AG04450 (cell line): Measurements from ENCODE around the gene DEFB131A. TPM values are rescaled to one million over a fixed set of nuclear protein-coding genes. Genes with fewer than 3 reads are reported as not detected.
"Not testable (repeated sequence)": the region's sequence is repeated elsewhere in the genome, so short reads cannot be mapped to it uniquely, and the experiment has no call there.

Experiments used
- CTCF ChIA-PET: fragments of 300-600, 350-600 bp; formaldehyde crosslinking; extraction: SDS; loops from one replicate; lab custom pipeline; 2022; ENCODE audit warnings: antibody characterized with exemption, inconsistent platforms; lab: Charles Lee
- POLR2A ChIA-PET: fragments of 350-600 bp; formaldehyde crosslinking; extraction: SDS; loops from one replicate; lab custom pipeline; 2021; ENCODE audit warnings: antibody characterized with exemption, inconsistent platforms; lab: Yijun Ruan, JAX
- DNase-seq: peaks from one replicate; pipeline ENCODE4 v3.0.0-alpha.2; 2011; ENCODE audit warnings: low read depth, low spot score
- H3K27ac ChIP-seq: one replicate; pipeline ENCODE4 v1.5.1; 2012; ENCODE audit warnings: low read depth, low read length, control low read depth
- H3K27me3 ChIP-seq: one replicate; pipeline ENCODE4 v1.6.0; 2012; ENCODE audit warnings: low read length; ENCODE audit not compliant: control insufficient read depth, insufficient read depth
- H3K4me3 ChIP-seq: 2 replicates; pipeline ENCODE4 v1.5.1; 2011; ENCODE audit warnings: mild to moderate bottlenecking, low read depth, low read length, control low read depth
- H3K9me3 ChIP-seq: 2 replicates; pipeline ENCODE4 v1.5.1; 2012; ENCODE audit warnings: low read length; ENCODE audit not compliant: control insufficient read depth, insufficient read depth
- polyA plus RNA-seq: library from polyadenylated mRNA; depleted of rRNA; stranded (reverse); fragments of >200 nt; gene quantifications from 2 replicates; pipeline ENCODE4 v1.2.3, GENCODE V29; 2011; rRNA removed
- small RNA-seq: library from RNA; depleted of rRNA; stranded (forward); fragments of <200 nt; gene quantifications from one replicate; pipeline ENCODE3, GENCODE V24; 2012; ENCODE audit warnings: low read depth; ENCODE audit not compliant: insufficient read length

The DEFB131A gene
- polyA plus RNA-seq, 1 experiment: not detected

- H3K4me3 ChIP-seq, POLR2A ChIA-PET: not testable (repeated sequence)
Measured at GRCh38 chr4:9494256-9495035, 50.2 kb downstream of the DEFB131A start.

GRCh38 chr4:9495443-9495842 lies 51.2 kb downstream of the DEFB131A start:
- CTCF ChIA-PET, H3K27ac ChIP-seq, H3K4me3 ChIP-seq, POLR2A ChIA-PET, DNase-seq, H3K27me3 ChIP-seq: not testable (repeated sequence)
- H3K9me3 ChIP-seq: peaks cover 57% of the 10 kb centered on the region

More at GRCh38 chr4:9494256-9495035, 50.2 kb downstream of the DEFB131A start:
- H3K27ac ChIP-seq, CTCF ChIA-PET, H3K27me3 ChIP-seq, DNase-seq: not testable (repeated sequence)
- peaks cover 49% of the 10 kb centered on the region for H3K9me3 ChIP-seq

DNA sequence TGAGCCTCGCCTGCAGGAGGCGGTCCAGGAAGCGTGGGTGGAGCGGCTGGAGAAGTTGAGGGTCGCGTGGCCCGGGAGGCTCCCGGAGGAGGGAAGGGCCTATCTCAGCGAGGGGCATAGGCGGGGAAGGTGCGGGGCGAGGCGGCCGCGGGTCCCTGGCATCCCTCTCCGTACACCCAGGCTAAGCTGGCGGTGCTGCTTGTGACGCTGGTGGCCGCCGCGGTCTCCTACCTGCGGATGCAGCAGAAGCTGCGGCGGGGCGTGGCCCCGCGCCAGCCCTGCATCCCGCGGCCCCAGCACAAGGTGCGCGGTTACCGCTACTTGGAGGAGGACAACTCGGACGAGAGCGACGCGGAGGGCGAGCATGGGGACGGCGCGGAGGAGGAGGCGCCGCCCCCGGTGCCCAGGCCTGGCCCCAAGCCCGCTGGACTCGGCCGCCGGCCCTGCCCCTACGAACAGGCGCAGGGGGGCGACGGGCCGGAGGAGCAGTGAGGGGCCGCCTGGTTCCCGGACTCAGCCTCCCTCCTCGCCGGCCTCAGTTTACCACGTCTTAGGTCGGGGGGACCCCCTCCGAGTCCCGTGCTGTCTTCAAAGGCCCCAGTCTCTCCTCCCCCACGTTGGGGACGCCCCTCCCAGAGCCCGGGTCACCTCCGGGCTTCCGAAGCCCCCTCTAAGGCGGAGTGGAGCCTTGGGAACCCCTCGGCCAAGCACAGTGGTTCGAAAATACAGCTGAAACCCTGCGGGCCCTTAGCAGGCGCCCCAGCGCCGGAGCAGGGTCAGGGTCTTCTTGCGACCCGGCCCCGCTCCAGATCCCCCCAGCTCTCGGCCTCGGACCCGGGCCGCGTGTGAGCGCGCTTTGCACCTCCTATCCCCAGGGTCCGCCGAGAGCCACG lies 53.6 kb downstream of the DEFB131A start:
- H3K27me3 ChIP-seq, DNase-seq, CTCF ChIA-PET, H3K4me3 ChIP-seq, H3K27ac ChIP-seq, POLR2A ChIA-PET: not testable (repeated sequence)
- peaks cover 52% of the 10 kb centered on the region for H3K9me3 ChIP-seq

DNA sequence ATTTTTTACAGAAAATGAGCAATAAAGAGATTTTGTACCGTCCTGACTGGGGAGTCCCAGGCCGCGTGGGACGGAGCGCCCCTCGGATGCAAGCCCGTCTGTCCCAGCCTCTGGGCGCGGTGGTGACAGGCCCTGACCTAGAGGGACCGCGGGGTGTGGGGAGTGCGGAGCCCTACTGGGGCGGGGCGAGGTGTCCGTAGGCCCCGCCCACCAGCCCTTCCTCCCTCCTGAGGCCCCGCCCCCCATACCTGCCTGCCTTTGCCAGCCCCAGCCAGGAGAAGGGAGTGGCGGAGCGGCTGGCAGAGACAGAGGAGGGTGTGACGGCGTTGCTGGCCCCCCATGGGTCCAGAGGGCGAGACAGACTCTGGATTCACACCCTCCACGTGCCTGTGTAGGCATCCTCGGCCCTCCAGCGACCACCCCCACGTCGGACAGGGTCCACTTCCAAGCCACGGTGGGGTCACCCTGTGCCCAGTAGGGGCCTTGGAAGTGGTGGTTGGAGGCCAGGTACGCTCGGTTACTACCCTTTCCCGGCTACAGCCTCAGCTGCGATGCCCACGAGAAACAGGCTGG lies 54.3 kb downstream of the DEFB131A start:
- POLR2A ChIA-PET, H3K27me3 ChIP-seq, DNase-seq, H3K4me3 ChIP-seq, H3K27ac ChIP-seq, CTCF ChIA-PET: not testable (repeated sequence)
- peaks cover 48% of the 10 kb centered on the region for H3K9me3 ChIP-seq

DNA sequence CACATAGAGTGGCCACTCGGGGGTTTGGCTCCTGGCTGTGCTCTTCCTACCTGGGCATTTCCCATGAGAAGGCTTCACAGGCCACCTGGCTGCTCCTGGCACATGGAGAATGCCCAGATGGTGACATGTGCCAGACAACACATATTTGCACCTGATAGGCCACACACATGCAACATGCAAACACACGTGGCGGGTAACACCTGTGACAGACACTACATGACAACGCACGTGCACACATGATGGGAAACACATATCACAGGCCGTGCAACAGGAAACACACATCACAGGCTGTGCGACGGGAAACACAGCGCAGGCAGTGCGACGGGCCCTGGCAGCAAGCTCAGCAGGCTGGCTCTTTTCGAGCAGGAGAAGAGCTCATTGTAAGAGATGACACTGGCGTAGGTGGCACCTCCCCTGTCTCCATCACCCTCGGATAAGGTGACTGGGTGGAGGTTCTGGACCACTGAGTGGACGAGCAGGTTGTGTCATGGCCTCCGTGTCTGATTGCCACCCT lies 55.8 kb downstream of the DEFB131A start:
- H3K9me3 ChIP-seq: peaks cover 41% of the 10 kb centered on the region
- H3K27ac ChIP-seq, CTCF ChIA-PET, POLR2A ChIA-PET, DNase-seq, H3K27me3 ChIP-seq, H3K4me3 ChIP-seq: not testable (repeated sequence)

Small RNA genes lying within 50 kb of the gene (small RNA-seq; reads per million reads assigned to genes)
- not detected for gene RNA5SP153

Other genes starting within 250 kb of the DEFB131A start
- not detected in 2 replicates for gene USP17L10, start 233.8 kb upstream of the DEFB131A start, polyA plus RNA-seq
- gene USP17L11, start 229.0 kb upstream of the DEFB131A start, polyA plus RNA-seq: not detected in 2 replicates
- not detected in 2 replicates for gene USP17L12, start 224.3 kb upstream of the DEFB131A start, polyA plus RNA-seq
- gene USP17L13, start 219.5 kb upstream of the DEFB131A start, polyA plus RNA-seq: not detected in 2 replicates
- gene USP17L15, start 210.0 kb upstream of the DEFB131A start, polyA plus RNA-seq: not detected in 2 replicates
- not detected in 2 replicates for gene USP17L17, start 200.5 kb upstream of the DEFB131A start, polyA plus RNA-seq
- not detected in 2 replicates for gene USP17L18, start 195.8 kb upstream of the DEFB131A start, polyA plus RNA-seq
- gene USP17L19, start 191.0 kb upstream of the DEFB131A start, polyA plus RNA-seq: not detected in 2 replicates
- not detected in 2 replicates for gene USP17L20, start 186.3 kb upstream of the DEFB131A start, polyA plus RNA-seq
- gene USP17L21, start 181.5 kb upstream of the DEFB131A start, polyA plus RNA-seq: not detected in 2 replicates
- gene USP17L22, start 176.8 kb upstream of the DEFB131A start, polyA plus RNA-seq: not detected in 2 replicates
- not detected in 2 replicates for gene USP17L24, start 119.2 kb upstream of the DEFB131A start, polyA plus RNA-seq
- not detected in 2 replicates for gene USP17L25, start 114.5 kb upstream of the DEFB131A start, polyA plus RNA-seq
- gene USP17L26, start 109.8 kb upstream of the DEFB131A start, polyA plus RNA-seq: not detected in 2 replicates
- gene USP17L5, start 105.0 kb upstream of the DEFB131A start, polyA plus RNA-seq: not detected in 2 replicates
- gene USP17L27, start 100.3 kb upstream of the DEFB131A start, polyA plus RNA-seq: not detected in 2 replicates
- gene USP17L28, start 95.5 kb upstream of the DEFB131A start, polyA plus RNA-seq: not detected in 2 replicates
- gene USP17L29, start 90.8 kb upstream of the DEFB131A start, polyA plus RNA-seq: not detected in 2 replicates
- not detected in 2 replicates for gene USP17L30, start 81.3 kb upstream of the DEFB131A start, polyA plus RNA-seq